ENCODE data around the gene TNS1. TPM values are rescaled to one million over a fixed set of nuclear protein-coding genes. Genes with fewer than 3 reads are reported as not detected.

TNS1 gene
- total RNA-seq, 4 donors from 2014 or later = 169 to 316 (median 229) TPM

GRCh38 chr2:217759991-217760390, 242.8 kb downstream of the TNS1 start:
- Histone ChIP-seq H3K4me1 (peaks cover 6 to 8% of the 10 kb centered on the region in 2 donors), H3K36me3 (no peaks in the 10 kb centered on the region), H3K27me3 (no peaks in the 10 kb centered on the region), H3K9me3 (no peaks in the 10 kb centered on the region), H3K4me3 (replicated peaks in 1 of 3) (no peak overlapping the region), H3K27ac (no peak overlapping the region)
- TF ChIP-seq POLR2A (IDR thresholded peaks at IDR 0.05) = no peak
- TF ChIP-seq CTCF (IDR thresholded peaks at IDR 0.05) = no peak
- 68 to 77% methylated on average over 2 of the region's 2 CpGs for WGBS, 2 donors
- DNase-seq = no peak
- intact Hi-C loops (cut with DNase I) = no loop called here

DNA sequence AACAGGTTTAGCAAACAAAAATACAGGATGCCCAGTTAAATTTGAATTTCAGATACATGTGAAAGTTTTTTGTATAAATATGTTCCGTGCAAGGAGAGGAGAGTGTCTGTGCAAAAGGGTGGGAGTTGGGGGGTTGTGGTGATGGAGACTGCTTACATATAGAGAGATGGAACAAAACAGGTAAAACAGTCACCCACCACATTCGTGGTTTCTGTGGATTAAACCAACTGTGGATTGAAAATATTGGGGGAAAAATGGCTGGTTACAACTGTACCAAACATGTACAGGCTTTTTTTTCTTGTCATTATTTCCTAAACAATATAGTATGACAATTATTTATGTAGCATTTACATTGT, 245.7 kb downstream of the TNS1 start:
- Histone ChIP-seq H3K4me1 (peaks cover 8 to 16% of the 10 kb centered on the region in 2 donors), H3K36me3 (no peaks in the 10 kb centered on the region), H3K9me3 (no peaks in the 10 kb centered on the region), H3K27me3 (no peaks in the 10 kb centered on the region), H3K4me3 (replicated peaks in 1 of 3) (no peak overlapping the region), H3K27ac (no peak overlapping the region)
- 82 to 86% methylated on average over 2 of the region's 2 CpGs for WGBS, 2 donors
- no peak for TF ChIP-seq POLR2A (IDR thresholded peaks at IDR 0.05)
- TF ChIP-seq CTCF (IDR thresholded peaks at IDR 0.05) = no peak
- DNase-seq = no peak
- intact Hi-C loops (cut with DNase I) = no loop called here

GRCh38 chr2:217756375-217757107, 246.3 kb downstream of the TNS1 start:
- WGBS, 2 donors = 15 to 16% methylated on average over 28 to 31 of the region's 34 CpGs

DNA sequence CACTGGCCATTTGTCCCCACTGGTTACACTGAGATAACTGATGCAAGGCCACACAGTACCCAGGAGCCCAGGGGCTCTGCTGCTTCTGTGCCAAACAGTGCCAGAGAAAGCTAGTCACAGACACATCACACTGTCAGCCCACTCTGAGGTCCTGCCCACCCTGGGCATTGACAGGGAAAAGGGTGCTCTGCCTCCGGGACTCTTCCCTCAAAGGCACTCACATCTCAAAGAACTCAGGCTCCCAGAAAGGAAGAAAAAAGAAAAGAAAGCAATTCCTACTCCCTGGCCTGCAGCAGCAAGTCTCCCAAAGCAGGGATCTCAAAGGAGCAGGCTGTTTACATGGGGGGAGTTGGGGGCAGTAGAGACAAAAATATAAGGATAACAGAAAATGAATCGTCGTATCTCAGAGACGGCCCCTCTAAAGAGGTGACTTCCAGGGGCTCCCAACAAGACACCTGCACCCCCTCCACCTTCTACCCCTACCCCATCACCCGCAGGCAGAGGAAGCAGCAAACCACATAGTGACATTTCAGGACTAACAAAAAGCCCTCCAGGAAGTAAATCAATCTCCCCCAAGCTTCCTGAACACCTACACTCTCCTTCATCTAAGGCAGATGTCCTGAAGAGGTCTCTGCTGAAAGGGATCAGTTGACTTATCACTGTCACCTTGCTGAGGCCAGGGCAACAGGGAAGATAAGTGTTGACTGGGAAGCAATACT, 247.6 kb downstream of the TNS1 start:
- no peaks in the 10 kb centered on the region for H3K9me3 ChIP-seq
- no peak overlapping the region for H3K4me3 ChIP-seq (replicated peaks in 1 of 3)
- no peak overlapping the region for H3K27ac ChIP-seq
- no peaks in the 10 kb centered on the region for H3K27me3 ChIP-seq
- TF ChIP-seq POLR2A (IDR thresholded peaks at IDR 0.05) (no peak), CTCF (IDR thresholded peaks at IDR 0.05) (no peak)
- no peaks in the 10 kb centered on the region for H3K36me3 ChIP-seq
- DNase-seq = no peak
- intact Hi-C loops (cut with DNase I) = no loop called here
- 74% methylated on average over 5 of the region's 5 CpGs for WGBS, 2 donors
- peaks cover 8 to 16% of the 10 kb centered on the region in 2 donors for H3K4me1 ChIP-seq

More at GRCh38 chr2:217756375-217757107, 246.3 kb downstream of the TNS1 start:
- Histone ChIP-seq H3K27ac (no peak overlapping the region), H3K27me3 (no peaks in the 10 kb centered on the region), H3K4me1 (peaks cover 8 to 16% of the 10 kb centered on the region in 2 donors), H3K4me3 (replicated peaks in 1 of 3) (no peak overlapping the region), H3K9me3 (no peaks in the 10 kb centered on the region), H3K36me3 (no peaks in the 10 kb centered on the region)
- TF ChIP-seq POLR2A (IDR thresholded peaks at IDR 0.05) (no peak), CTCF (IDR thresholded peaks at IDR 0.05) (peak; percentile 67 to 95 (median 81))
- intact Hi-C loops (cut with DNase I) = no loop called here
- DNase-seq = peak; percentile 73 to 78

All from thyroid gland (tissue), 4 donors.